NCI-H446 treated with DMSO at 0.1 percent for 48 hours (cell line): ENCODE results near the gene NR4A3.

ENCODE experiments used
- DNase-seq: peaks from one replicate; lab custom pipeline; 2025; lab: John Stamatoyannopoulos, UW

Gene NR4A3

GRCh38 chr9:99814359-99814758 is 7.3 kb upstream of the NR4A3 start:
- DNase-seq: no peak

GRCh38 chr9:99816392-99816791 is 5.3 kb upstream of the NR4A3 start:
- DNase-seq: no peak

DNA sequence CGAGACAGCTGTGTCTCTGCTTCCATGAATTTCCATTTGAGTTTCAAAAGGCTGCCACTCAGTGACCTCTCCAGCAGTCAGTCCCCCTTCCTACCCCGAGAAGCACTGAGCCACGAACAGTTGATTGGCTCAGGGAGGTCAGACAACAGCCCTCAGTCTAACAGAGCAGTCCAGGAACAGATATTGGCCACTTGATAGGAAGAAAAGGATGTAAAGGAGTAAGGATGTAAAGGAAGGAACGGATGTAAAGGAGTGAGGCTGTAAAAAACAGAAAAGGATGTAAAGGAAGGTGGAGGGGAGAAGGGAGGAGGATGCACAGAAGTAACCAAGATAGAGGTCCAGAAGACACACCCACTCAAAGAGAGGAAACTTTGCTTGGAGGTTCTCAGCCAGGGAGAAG is 3.2 kb upstream of the NR4A3 start:
- no peak for DNase-seq

GRCh38 chr9:99819123-99819855 is 2.4 kb upstream of the NR4A3 start:
- DNase-seq: peak; percentile 45

- DNase-seq: peak; percentile 84
Measured at GRCh38 chr9:99819856-99820684, 1.6 kb upstream of the NR4A3 start.

- DNase-seq: peak; percentile 26
Measured at GRCh38 chr9:99820685-99821395, 845 bp upstream of the NR4A3 start.

DNA sequence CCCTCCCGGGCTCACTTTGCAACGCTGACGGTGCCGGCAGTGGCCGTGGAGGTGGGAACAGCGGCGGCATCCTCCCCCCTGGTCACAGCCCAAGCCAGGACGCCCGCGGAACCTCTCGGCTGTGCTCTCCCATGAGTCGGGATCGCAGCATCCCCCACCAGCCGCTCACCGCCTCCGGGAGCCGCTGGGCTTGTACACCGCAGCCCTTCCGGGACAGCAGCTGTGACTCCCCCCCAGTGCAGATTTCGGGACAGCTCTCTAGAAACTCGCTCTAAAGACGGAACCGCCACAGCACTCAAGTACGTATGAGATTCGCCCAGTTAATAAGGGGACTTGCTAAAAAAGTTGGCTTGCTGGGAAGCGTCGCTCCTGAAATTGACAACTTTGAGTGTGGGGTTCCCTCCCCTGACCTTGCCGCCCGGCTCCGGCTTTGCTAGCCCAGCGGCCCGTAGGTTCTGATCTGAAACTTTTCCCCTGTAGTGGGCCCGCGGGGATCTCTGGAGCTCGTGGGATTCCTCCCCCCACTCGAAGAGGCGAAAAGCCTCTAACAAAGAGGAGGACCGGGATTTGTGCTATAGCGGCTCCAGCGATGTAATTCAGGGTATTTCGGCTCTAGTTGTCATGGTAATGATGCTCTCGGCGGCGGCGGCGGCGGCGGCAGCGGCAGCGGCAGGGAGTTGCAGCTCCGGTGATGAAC is 572 bp downstream of the NR4A3 start:
- DNase-seq: no peak

GRCh38 chr9:99822806-99823591 is 1.3 kb downstream of the NR4A3 start:
- DNase-seq: peak; percentile 11

DNA sequence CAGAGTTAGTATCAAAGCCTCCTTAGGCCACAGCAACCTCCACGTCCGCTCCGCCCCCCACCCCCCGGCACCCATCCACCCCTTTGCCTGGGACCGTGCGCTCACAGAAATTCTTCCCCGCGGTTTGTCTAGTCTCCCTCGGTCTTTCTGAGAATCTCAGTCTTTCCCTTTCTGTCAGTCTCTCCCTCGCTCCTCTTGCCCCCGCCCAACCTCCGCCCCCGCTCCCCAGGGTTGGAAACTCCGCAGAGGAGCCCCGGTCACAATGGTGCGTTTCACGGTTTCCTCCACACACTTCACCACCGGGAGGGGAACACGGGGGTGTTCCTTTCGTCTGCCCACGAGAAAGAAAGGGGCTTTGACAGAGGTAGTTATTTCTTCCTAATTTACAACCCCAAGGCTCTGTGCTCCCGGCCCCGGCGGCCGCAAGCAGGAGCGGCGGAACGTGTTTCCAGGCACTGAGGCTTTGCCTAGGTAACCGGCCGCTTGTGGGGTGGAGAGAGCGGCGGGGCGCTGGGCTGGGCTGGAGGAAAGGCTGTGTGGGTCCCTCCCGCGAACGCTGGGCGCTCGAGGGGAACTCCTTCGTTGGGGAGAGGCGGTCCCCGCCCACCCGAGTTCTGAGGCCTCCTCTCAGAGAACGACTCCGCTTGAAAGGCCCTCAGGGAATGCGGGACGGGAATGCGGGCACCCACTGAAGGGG is 2.1 kb downstream of the NR4A3 start:
- DNase-seq: no peak

- DNase-seq: no peak
Measured at GRCh38 chr9:99824378-99825171, 2.9 kb downstream of the NR4A3 start.

DNA sequence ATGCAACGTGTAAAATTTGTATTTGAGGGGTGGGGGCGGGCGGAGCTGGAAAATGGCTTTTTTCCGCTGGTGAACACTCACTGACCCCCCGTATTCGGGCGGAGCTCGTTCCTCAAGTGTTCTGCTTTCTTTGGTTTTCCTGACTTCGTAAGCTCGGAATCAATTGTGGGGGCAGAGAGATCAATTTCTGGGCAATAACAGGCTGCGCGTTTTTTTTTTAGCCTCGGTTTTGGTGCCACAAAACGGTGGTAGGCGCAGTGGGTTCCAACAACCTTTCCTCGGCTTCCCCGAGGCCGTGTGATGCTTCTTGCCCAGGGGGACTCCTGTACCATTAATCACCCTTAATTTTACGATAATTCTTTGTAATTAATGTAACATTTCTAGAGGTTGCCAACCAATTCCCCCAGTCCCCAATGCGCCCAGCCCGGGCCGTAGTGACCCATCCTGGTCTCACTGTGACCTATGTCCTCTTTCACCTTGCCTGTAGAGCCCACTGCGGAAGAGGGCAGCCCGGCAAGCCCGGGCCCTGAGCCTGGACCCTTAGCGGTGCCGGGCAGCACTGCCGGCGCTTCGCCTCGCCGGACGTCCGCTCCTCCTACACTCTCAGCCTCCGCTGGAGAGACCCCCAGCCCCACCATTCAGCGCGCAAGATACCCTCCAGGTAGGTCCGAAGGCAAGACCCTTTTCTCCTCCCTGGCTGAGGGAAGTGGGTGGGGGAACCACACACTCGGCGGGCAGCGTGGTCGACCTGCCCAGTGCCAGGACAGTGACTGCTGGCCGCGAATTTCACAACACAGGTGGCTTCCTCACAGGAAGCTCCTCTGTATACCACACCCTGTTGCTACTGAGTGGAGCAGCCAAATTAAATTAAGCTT is 3.7 kb downstream of the NR4A3 start:
- no peak for DNase-seq

GRCh38 chr9:99826579-99826978 is 4.9 kb downstream of the NR4A3 start:
- DNase-seq: no peak

GRCh38 chr9:99827244-99827643 is 5.6 kb downstream of the NR4A3 start:
- no peak for DNase-seq

GRCh38 chr9:99828054-99828416 is 6.3 kb downstream of the NR4A3 start:
- no peak for DNase-seq

GRCh38 chr9:99828417-99829176 is 6.9 kb downstream of the NR4A3 start:
- no peak for DNase-seq

GRCh38 chr9:99831857-99832557 is 10.3 kb downstream of the NR4A3 start:
- DNase-seq: no peak

DNA sequence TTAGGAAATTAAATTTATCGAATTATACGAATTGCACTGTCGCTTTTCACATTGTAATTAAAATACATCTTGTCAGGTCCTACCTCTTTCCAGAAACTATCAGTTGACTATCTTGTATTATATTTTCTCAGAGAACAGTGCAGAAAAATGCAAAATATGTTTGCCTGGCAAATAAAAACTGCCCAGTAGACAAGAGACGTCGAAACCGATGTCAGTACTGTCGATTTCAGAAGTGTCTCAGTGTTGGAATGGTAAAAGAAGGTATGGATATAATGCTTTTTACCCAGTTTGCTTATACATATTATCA is 10.8 kb downstream of the NR4A3 start:
- DNase-seq: no peak

- no peak for DNase-seq
Measured at GRCh38 chr9:99833735-99834134, 12.1 kb downstream of the NR4A3 start.
